Activated naive CD4-positive, alpha-beta T cell treated with anti-CD3 and anti-CD28 coated beads, Interleukin-2, amount 10 ng/mL, durations not matched to agents 7 days and 5 days (primary cell): ENCODE measurements around the gene RAB25.
A peak's percentile ranks its signal among the peaks of the same experiment; 100 is the strongest.
"Not testable (repeated sequence)": the region's sequence is repeated elsewhere in the genome, so short reads cannot be mapped to it uniquely, and the experiment has no call there.

Experiments used
- CTCF ChIA-PET: fragments of 350-600 bp; sonication (Branson Sonifier 250); formaldehyde crosslinking; loops from one replicate; lab custom pipeline; 2021; ENCODE audit warnings: antibody characterized with exemption; lab: Charles Lee
- DNase-seq: peaks from one replicate; pipeline ENCODE4 v3.0.0-alpha.2; 2020
- H3K27ac Mint-ChIP-seq: one replicate; pipeline ENCODE4 v1.8.0; 2021; ENCODE audit warnings: mild to moderate bottlenecking, moderate library complexity, mixed read lengths
- H3K27me3 Mint-ChIP-seq: one replicate; pipeline ENCODE4 v1.8.0; 2021; ENCODE audit warnings: mild to moderate bottlenecking, mixed read lengths
- H3K36me3 Mint-ChIP-seq: one replicate; pipeline ENCODE4 v1.8.0; 2021; ENCODE audit warnings: mixed read lengths
- H3K4me1 Mint-ChIP-seq: one replicate; pipeline ENCODE4 v1.8.0; 2021; ENCODE audit warnings: mixed read lengths
- H3K4me3 Mint-ChIP-seq: one replicate; pipeline ENCODE4 v1.8.0; 2021; ENCODE audit warnings: mild to moderate bottlenecking, moderate library complexity, mixed read lengths
- H3K9me3 Mint-ChIP-seq: one replicate; pipeline ENCODE4 v1.8.0; 2021; ENCODE audit warnings: mixed read lengths

The RAB25 gene

DNA sequence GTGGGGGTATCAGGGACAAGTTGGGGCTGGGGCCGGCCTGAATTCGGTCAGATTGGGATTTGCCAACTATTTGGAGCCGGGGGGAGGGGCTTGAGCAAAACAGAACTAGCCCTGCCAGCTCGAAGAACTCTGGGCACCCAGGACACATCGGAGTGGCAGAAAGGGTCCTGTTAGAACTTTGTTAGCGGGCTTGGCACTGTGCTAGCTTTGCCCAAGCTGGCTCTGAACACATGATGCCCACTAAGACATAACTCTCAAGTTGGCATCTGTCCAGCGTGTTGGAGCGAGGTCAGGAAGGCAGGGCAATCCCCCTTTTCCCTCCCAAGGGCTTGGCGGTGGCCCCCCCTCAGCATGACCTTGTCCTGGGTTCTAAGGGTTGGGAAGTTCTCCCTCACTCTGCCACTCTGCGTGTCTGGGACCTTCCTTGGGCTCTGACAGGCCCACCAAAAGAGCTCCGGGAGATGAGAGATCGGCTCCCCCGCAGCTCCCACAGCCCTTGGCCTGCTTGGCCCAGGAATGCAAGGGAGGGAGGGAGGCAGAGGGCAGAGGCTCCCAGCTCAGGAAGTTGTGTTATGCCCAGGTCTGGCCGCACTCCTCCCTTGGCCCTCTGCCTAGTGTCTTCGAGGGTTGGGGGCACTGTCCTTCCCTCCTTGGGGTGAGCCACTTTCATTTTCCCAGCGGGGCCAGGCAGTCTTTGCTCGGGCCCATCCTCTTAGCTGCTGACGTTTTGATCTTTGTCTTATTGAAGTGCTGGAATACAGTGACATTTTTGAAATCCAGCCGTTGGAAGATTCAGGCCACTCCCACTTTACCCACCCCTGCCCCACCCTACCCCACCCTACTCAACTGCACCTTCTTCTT is 54.8 kb downstream of the RAB25 start:
- peaks cover 95% of the 10 kb centered on the region for H3K27me3 Mint-ChIP-seq

DNA sequence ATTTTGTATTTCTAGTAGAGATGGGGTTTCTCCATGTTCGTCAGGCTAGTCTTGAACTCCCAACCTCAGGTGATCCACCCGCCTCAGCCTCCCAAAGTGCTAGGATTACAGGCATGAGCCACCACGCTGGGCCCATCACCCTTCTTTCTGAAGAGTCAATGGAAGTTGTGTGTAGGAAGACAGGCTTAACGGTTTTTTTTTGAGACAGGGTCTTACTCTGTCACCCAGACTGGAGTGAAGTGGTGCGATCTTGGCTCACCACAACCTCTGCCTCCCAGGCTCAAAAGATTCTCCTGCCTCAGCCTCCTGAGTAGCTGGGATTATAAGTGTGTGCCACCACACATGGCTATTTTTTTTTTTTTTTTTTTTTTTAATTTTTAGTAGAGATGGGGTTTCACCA is 55.8 kb downstream of the RAB25 start:
- H3K4me3 Mint-ChIP-seq, H3K36me3 Mint-ChIP-seq, H3K27ac Mint-ChIP-seq, DNase-seq, H3K9me3 Mint-ChIP-seq: not testable (repeated sequence)
- H3K27me3 Mint-ChIP-seq = peaks cover 95% of the 10 kb centered on the region
- peaks cover 36% of the 10 kb centered on the region for H3K4me1 Mint-ChIP-seq
- CTCF ChIA-PET = interaction anchor here (0.7 to 2.4 kb wide), 3 partner anchors 13 to 26 kb away, joined by 3 to 12 read pairs (median 4); no protein-coding TSS in a partner anchor

More for the DNA sequence above, 54.8 kb downstream of the RAB25 start:
- H3K36me3 Mint-ChIP-seq = peaks cover 1% of the 10 kb centered on the region
- H3K4me3 Mint-ChIP-seq = peak overlapping the region; percentile 76
- DNase-seq = no peak
- no peak overlapping the region for H3K27ac Mint-ChIP-seq
- H3K9me3 Mint-ChIP-seq = no peaks in the 10 kb centered on the region
- CTCF ChIA-PET = interaction anchor here (0.7 to 2.4 kb wide), 7 partner anchors 10 to 43 kb away, joined by 3 to 12 read pairs (median 4); no protein-coding TSS in a partner anchor
- H3K4me1 Mint-ChIP-seq = peaks cover 36% of the 10 kb centered on the region

DNA sequence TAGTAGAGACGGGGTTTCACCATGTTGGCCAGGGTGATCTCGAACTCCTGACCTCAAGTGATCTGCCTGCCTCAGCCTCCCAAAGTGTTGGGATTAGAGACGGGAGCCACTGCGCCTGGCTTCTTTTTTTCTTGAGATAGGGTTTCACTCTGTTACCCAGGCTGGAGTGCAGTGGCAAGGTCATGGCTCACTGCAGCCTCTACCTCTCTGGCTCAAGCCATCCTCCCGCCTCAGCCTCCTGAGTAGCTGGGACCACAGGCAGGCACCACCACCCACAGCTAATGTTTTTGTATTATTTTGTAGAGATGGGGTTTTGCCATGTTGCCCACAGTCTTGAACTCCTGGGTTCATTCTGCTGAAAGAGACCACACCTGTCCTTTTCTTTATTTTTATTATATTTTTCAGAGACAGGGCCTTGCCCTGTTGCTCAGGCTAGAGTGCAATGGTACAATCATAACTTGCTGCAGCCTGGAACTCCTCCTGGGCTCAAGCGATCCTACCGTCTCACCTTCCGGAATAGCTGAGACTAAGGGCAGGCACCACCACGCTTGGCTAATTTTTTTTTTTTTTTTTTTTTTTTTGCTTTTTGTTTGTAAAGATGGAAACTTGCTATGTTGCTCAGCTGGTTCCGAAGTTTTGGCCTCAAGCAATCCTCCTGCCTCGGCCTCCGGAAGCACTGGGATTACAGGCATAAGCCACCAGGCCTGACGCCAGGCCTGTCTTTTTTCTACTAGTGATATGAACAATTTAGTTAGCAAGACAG is 56.6 kb downstream of the RAB25 start:
- Mint-ChIP-seq H3K4me1 (peaks cover 38% of the 10 kb centered on the region), H3K27me3 (peaks cover 93% of the 10 kb centered on the region), H3K4me3 (no peak overlapping the region), H3K27ac (no peak overlapping the region), H3K36me3 (peaks cover 1% of the 10 kb centered on the region), H3K9me3 (no peaks in the 10 kb centered on the region)
- CTCF ChIA-PET = interaction anchor here (0.9 kb wide), 1 partner anchor 11 kb away, joined by 5 read pairs; no protein-coding TSS in a partner anchor
- no peak for DNase-seq

DNA sequence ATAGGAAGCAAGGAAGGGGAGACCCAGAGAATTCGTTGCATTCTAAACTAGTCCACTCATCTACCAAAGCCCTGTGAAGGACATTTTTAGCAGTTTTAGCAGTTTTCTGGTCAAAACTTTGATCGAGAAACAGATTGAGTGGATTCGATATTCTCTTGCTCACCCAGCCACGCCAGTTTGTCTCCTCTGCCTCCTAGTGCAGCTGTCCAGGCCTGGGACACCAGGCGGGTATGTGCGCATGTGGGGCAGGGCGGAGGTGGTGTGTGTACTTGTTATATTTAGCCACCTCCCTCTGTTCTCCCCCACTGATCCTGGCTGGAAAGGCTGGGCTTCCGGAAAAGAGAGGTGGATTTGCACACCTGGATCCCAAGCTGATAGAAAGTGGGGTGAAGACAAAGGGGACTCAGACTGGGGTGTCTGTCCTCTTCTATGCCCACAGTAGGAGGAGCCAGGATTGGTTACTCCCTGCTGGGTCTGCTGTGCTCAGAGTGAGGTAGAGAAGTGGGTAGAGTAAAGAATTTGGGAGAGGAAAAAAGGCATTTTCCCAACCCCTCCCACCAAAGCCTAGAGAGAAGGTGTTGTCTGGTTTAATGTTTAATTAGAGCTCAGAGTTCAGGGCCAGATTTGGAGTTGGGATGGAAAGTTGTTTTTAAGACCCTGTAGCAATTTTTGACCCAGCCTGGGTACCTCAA is 57.4 kb downstream of the RAB25 start:
- no peaks in the 10 kb centered on the region for H3K9me3 Mint-ChIP-seq
- H3K27ac Mint-ChIP-seq = no peak overlapping the region
- H3K27me3 Mint-ChIP-seq = peaks cover 93% of the 10 kb centered on the region
- no peak overlapping the region for H3K4me3 Mint-ChIP-seq
- H3K4me1 Mint-ChIP-seq = peaks cover 45% of the 10 kb centered on the region
- no peak for DNase-seq
- H3K36me3 Mint-ChIP-seq = peaks cover 1% of the 10 kb centered on the region
- CTCF ChIA-PET = interaction anchor here (0.6 to 3.5 kb wide), 4 partner anchors 9 to 24 kb away, joined by 4 to 26 read pairs (median 5); no protein-coding TSS in a partner anchor

DNA sequence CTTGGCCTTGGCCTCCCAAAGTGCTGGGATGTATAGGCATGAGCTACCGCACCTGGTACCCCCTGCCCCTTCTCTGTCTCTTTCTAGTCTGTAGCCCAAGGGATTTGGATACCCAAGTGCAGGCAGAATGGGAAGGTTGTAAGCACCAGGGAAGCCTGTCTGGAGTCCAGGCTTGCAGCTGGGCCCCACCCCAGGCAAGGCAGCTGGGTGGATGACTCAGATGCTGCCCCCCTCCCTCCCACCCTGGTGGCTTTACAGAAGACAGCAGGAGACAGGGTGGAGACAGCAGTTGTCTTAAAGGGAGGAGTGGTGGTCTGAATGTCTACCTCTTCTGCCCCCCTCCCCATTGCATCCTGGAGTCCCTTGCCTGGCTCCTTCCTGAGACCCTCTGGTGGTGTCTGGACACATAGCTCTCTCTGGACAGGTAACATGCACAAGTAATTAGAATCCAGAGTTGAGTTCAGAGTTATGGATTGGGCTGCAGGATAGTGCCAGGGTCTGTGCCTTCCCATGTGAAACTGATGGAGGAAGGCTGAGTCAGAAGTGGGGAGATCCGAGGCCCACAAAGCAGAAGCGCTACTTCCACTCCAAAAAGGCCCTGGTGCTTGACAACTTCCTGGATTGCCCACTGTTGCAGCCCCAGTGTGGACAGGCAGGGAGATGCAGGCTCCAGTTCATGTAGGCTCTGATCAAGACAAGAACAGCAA is 58.7 kb downstream of the RAB25 start:
- Mint-ChIP-seq H3K27me3 (peaks cover 93% of the 10 kb centered on the region), H3K4me1 (peaks cover 48% of the 10 kb centered on the region), H3K36me3 (peaks cover 1% of the 10 kb centered on the region), H3K4me3 (no peak overlapping the region), H3K9me3 (no peaks in the 10 kb centered on the region), H3K27ac (no peak overlapping the region)
- DNase-seq = no peak
- CTCF ChIA-PET = interaction anchor here (0.7 to 3.5 kb wide), 9 partner anchors 7 to 123 kb away, joined by 3 to 26 read pairs (median 5); no protein-coding TSS in a partner anchor
